Lower lobe of right lung (tissue), 2 donors: ENCODE measurements around the gene SPATA6L. TPM values are rescaled to one million over a fixed set of nuclear protein-coding genes. Genes with fewer than 3 reads are reported as not detected.

ENCODE experiments used
- ATAC-seq, 2 donors: fragments of 200-7000 bp; cut with Tn5 transposase; one replicate each; pipeline ENCODE4 v1.9.1; 2020 to 2022; ENCODE audit warnings: mild to moderate bottlenecking in 2 of 2, moderate library complexity in 2 of 2
- DNase-seq: peaks from one replicate; pipeline ENCODE4 v3.0.0-alpha.2; 2020
- H3K27ac ChIP-seq: fragments of 200-600 bp; one replicate; pipeline ENCODE4 v1.8.0; 2022
- H3K27me3 ChIP-seq: fragments of 200-600 bp; one replicate; pipeline ENCODE4 v1.8.0; 2022; ENCODE audit warnings: low read depth
- H3K36me3 ChIP-seq: fragments of 200-600 bp; one replicate; pipeline ENCODE4 v1.8.0; 2022; ENCODE audit warnings: mild to moderate bottlenecking
- H3K4me1 ChIP-seq: fragments of 200-600 bp; one replicate; pipeline ENCODE4 v1.8.0; 2022
- H3K4me3 ChIP-seq: fragments of 200-600 bp; one replicate; pipeline ENCODE4 v1.8.0; 2022; ENCODE audit warnings: mild to moderate bottlenecking
- H3K9me3 ChIP-seq: fragments of 200-600 bp; one replicate; pipeline ENCODE4 v1.8.0; 2022
- CTCF ChIP-seq: fragments of 200-600 bp; IDR thresholded peaks from one replicate; pipeline ENCODE4 v1.8.0; 2022; ENCODE audit warnings: antibody characterized with exemption, mild to moderate bottlenecking
- intact Hi-C: fragments of 100-400 bp; cut with DNase I; formaldehyde crosslinking; loops from one replicate; pipeline ENCODE4 v1.11.0; 2022
- total RNA-seq: library from RNA; stranded (reverse); fragmentation: NEBNext Ultra II Directional; extraction: Animal tissue kit (Norgen Biotek cat#: 25700); gene quantifications from one replicate; pipeline ENCODE4 v1.2.1, GENCODE V29; 2021
- donor health status: DM: no; HTN: yes; CAD: no; lungs with severe emphysema.

Gene SPATA6L
- total RNA-seq, 1 donor from 2014 or later: 16.3 TPM

DNA sequence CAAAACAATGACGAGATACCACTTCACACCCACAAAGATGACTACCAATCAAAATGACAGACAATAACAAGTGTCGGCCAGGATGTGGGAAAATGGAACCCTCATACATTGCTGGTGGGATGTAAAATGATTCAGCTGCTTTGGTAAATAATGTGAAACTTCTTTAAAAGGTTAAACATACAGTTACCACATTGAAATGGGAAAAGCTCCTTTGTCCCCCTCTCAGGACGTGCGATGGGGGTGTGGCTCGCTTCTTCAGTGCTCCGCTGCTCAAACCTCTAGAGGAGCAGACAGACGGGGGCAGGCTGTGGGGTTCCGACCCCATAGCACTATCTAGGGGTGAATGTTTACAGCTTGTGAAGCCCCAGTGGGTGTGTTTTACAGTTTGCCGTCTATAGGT lies 12.2 kb downstream of the SPATA6L start:
- H3K27ac ChIP-seq: no peak overlapping the region
- H3K36me3 ChIP-seq: no peaks in the 10 kb centered on the region
- H3K9me3 ChIP-seq: no peaks in the 10 kb centered on the region
- no peak for TF ChIP-seq CTCF
- H3K4me3 ChIP-seq: no peak overlapping the region
- H3K27me3 ChIP-seq: no peaks in the 10 kb centered on the region
- intact Hi-C loops: no loop called here
- no peak for DNase-seq
- H3K4me1 ChIP-seq: peaks cover 7% of the 10 kb centered on the region
- ATAC-seq: no peak

- intact Hi-C loops: no loop called here
- H3K4me3 ChIP-seq: no peak overlapping the region
- H3K27ac ChIP-seq: no peak overlapping the region
- H3K36me3 ChIP-seq: peaks cover 4% of the 10 kb centered on the region
- no peaks in the 10 kb centered on the region for H3K27me3 ChIP-seq
- DNase-seq: no peak
- no peaks in the 10 kb centered on the region for H3K4me1 ChIP-seq
- ATAC-seq: no peak
- H3K9me3 ChIP-seq: no peaks in the 10 kb centered on the region
- no peak for TF ChIP-seq CTCF
Observed at GRCh38 chr9:4642351-4642750, 23.9 kb downstream of the SPATA6L start.

DNA sequence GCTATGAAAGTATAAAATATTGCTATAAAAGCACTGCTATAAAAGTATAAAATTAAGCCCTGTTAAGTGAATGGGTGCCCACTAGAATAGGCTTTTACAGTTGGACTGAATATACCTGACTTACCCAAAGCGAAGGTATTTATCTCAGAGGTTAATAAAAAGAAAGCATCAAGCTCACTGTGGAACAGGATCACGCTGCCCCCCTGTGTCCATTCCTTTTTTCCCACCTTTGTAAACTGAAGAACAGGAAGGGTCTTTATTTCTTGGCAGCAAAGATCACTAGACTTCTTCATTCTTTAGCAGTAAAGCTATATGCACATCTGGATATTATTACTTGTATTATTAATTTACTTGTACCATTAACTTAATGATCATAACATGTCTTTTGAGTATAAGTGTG lies 26.3 kb downstream of the SPATA6L start:
- intact Hi-C loops: no loop called here
- peak; percentile 51 for TF ChIP-seq CTCF
- Histone ChIP-seq H3K4me3 (no peak overlapping the region), H3K9me3 (no peaks in the 10 kb centered on the region), H3K4me1 (no peaks in the 10 kb centered on the region), H3K27ac (no peak overlapping the region), H3K36me3 (peaks cover 4% of the 10 kb centered on the region), H3K27me3 (no peaks in the 10 kb centered on the region)
- DNase-seq (no peak), ATAC-seq (peak in 1 of 2 donors; percentile 33)

DNA sequence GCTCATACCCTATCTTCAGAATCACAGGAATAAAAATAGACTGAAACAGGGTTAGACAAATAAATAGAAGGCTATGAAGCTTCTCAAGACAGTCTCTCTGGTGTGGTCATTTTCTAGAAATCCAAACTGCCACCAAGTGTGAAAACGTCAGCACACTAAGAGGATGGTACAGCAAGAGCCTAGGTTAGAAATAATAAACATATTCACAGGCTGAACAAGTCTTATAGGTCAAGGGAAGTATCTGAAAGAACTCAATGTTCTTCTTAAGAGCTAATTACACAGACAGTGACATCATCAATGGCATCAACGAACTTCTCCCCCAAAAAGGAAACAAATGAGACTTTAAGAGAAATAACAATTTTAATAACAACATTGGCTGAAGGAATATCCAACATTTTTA lies 26.9 kb downstream of the SPATA6L start:
- no peak overlapping the region for H3K4me3 ChIP-seq
- DNase-seq (no peak), ATAC-seq (no peak)
- TF ChIP-seq CTCF: no peak
- H3K27ac ChIP-seq: no peak overlapping the region
- no peaks in the 10 kb centered on the region for H3K4me1 ChIP-seq
- H3K36me3 ChIP-seq: peaks cover 4% of the 10 kb centered on the region
- no peaks in the 10 kb centered on the region for H3K9me3 ChIP-seq
- intact Hi-C loops: loop anchor here (10.0 kb wide), 1 partner anchor 245 kb away; no protein-coding TSS in a partner anchor
- no peaks in the 10 kb centered on the region for H3K27me3 ChIP-seq

GRCh38 chr9:4638968-4639367 lies 27.3 kb downstream of the SPATA6L start:
- Histone ChIP-seq H3K4me3 (no peak overlapping the region), H3K4me1 (no peaks in the 10 kb centered on the region), H3K36me3 (peaks cover 4% of the 10 kb centered on the region), H3K9me3 (no peaks in the 10 kb centered on the region), H3K27ac (no peak overlapping the region), H3K27me3 (no peaks in the 10 kb centered on the region)
- no peak for DNase-seq
- intact Hi-C loops: loop anchor here (10.0 kb wide), 1 partner anchor 244 kb away; no protein-coding TSS in a partner anchor
- no peak for ATAC-seq
- no peak for TF ChIP-seq CTCF

- no peak for DNase-seq
- Histone ChIP-seq H3K27me3 (no peaks in the 10 kb centered on the region), H3K4me1 (no peaks in the 10 kb centered on the region), H3K36me3 (peaks cover 6% of the 10 kb centered on the region), H3K4me3 (no peak overlapping the region), H3K27ac (no peak overlapping the region), H3K9me3 (no peaks in the 10 kb centered on the region)
- intact Hi-C loops: loop anchor here (10.0 kb wide), 1 partner anchor 236 kb away; no protein-coding TSS in a partner anchor
- ATAC-seq: no peak
- no peak for TF ChIP-seq CTCF
Observed at GRCh38 chr9:4630836-4631235, 35.4 kb downstream of the SPATA6L start.
